ENCODE results near the gene PSMD5.

DNA sequence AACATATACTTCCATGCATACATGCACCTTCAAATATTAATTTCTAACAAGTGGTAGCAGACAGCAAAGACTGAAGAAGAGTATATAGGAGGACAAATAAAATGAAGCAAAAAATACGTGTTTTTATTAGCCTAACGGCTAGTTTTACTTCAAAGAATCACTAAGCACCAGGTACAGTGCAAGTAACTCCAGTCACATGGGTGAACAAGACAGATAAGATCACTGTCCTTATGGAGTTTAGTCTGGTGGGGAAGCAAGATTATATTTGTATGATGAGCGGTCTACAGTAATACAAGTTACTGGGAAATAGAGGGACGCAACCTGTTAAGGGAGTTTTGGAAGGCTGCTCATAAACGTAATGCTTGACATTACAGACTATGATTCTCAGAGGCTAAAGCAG, 65.5 kb downstream of the PSMD5 start:
- TF ChIP-seq, protein P1, sequence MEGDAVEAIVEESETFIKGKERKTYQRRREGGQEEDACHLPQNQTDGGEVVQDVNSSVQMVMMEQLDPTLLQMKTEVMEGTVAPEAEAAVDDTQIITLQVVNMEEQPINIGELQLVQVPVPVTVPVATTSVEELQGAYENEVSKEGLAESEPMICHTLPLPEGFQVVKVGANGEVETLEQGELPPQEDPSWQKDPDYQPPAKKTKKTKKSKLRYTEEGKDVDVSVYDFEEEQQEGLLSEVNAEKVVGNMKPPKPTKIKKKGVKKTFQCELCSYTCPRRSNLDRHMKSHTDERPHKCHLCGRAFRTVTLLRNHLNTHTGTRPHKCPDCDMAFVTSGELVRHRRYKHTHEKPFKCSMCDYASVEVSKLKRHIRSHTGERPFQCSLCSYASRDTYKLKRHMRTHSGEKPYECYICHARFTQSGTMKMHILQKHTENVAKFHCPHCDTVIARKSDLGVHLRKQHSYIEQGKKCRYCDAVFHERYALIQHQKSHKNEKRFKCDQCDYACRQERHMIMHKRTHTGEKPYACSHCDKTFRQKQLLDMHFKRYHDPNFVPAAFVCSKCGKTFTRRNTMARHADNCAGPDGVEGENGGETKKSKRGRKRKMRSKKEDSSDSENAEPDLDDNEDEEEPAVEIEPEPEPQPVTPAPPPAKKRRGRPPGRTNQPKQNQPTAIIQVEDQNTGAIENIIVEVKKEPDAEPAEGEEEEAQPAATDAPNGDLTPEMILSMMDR (IDR thresholded peaks at IDR 0.05): no peak
- no peak for TF ChIP-seq POLR2A (IDR thresholded peaks at IDR 0.05)

Data from testis (tissue), 2 donors.